Activated CD8-positive, alpha-beta memory T cell treated with anti-CD3 and anti-CD28 coated beads, Interleukin-2, amount 50 U/mL, for 24 hours (primary cell): ENCODE measurements around the gene DEDD2.

Experiments used
- DNase-seq: peaks from one replicate; pipeline ENCODE4 v3.0.0-alpha.2; 2020; ENCODE audit errors: extremely low read depth

DEDD2 gene

DNA sequence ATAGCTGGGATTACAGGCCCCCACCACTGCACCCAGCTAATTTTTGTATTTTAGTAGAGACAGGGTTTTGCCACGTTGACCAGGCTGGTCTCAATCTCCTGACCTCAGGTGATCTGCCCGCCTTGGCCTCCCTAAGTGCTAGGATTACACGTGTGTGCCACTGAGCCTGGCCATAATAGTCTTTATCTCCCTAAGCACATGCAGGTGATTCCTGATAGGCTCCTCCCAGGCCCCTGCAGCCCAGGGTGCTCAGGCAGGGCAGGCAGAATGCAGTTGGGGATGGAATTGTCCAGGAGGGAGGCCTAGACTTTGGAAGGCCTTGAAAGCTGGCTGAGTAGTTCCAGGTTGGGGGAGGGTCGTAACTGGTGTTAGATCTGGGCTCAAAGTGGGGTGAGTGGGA, 11.2 kb upstream of the DEDD2 start:
- no peak for DNase-seq

DNA sequence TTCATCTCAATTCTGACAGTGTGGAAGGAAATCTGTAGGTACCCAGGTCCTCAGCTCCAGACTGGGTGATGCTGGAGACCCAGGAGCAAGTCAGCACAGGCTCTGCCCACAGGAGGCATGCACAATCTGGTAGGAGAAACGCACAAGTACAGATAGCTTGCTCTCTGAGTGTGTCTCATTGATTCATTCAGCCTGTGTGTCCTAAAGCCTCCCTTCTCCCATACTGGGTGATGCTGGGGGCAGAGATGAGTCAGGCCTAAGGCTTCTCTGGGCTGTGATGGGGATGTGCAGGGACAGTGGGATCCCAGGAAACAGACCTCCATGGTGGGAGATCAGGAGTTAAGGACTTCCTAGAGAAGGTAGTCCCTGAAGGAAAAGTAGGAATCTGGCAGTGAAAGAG, 9.4 kb upstream of the DEDD2 start:
- no peak for DNase-seq

DNA sequence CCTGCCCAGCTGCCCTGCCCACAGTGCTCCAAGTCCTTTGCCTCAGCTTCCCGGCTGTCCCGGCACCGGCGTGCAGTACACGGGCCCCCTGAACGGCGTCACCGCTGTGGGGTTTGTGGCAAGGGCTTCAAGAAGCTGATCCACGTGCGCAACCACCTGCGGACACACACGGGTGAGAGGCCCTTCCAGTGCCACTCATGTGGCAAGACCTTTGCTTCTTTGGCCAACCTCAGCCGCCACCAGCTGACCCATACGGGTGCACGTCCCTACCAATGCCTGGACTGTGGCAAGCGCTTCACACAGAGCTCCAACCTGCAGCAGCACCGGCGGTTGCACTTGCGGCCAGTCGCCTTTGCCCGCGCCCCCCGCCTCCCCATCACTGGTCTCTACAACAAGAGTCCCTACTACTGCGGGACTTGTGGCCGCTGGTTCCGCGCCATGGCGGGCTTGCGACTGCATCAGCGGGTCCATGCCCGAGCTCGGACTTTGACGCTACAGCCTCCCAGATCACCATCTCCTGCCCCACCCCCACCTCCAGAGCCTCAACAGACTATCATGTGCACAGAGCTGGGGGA, 8.3 kb upstream of the DEDD2 start:
- DNase-seq: no peak

DNA sequence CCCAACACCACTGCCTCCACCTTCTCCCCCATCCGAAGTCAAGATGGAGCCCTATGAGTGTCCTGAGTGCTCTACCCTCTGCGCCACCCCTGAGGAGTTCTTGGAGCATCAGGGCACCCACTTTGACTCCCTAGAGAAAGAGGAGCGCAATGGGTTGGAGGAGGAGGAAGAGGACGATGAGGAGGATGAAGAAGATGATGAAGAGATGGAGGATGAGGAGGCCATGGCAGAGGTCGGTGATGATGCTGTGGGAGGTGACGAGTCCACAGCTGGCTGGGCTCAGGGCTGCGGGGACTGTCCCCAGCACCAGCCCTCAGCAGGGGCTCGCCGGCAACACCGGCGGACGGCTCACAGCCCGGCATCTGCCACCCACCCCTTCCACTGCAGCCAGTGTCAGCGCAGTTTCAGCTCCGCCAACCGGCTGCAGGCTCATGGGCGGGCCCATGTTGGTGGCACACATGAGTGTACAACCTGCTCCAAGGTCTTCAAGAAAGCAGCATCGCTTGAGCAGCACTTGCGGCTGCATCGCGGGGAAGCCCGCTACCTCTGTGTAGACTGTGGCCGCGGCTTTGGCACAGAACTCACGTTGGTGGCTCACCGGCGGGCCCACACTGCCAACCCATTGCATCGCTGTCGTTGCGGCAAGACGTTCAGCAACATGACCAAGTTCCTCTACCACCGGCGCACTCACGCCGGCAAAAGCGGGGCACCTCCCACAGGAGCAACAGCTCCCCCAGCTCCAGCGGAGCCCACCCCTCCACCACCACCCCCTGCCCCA, 7.7 kb upstream of the DEDD2 start:
- no peak for DNase-seq

DNA sequence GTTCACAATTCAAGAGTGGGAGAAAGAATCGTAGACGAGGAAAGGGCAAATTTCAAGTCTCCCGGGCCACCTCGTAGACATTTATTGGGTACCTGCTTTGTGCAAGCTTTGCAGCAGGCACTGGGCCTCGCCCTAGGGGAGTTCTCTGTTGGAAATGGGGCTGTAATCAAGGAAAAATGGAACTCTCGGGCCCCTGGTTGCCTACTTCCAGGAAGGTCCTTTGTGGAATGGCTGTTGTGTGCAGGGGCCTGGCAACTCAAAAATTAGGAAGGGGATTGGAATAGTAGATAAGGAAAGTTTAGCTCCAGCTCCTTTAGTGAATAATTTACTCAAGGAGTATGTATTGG, 3.2 kb upstream of the DEDD2 start:
- DNase-seq: no peak

DNA sequence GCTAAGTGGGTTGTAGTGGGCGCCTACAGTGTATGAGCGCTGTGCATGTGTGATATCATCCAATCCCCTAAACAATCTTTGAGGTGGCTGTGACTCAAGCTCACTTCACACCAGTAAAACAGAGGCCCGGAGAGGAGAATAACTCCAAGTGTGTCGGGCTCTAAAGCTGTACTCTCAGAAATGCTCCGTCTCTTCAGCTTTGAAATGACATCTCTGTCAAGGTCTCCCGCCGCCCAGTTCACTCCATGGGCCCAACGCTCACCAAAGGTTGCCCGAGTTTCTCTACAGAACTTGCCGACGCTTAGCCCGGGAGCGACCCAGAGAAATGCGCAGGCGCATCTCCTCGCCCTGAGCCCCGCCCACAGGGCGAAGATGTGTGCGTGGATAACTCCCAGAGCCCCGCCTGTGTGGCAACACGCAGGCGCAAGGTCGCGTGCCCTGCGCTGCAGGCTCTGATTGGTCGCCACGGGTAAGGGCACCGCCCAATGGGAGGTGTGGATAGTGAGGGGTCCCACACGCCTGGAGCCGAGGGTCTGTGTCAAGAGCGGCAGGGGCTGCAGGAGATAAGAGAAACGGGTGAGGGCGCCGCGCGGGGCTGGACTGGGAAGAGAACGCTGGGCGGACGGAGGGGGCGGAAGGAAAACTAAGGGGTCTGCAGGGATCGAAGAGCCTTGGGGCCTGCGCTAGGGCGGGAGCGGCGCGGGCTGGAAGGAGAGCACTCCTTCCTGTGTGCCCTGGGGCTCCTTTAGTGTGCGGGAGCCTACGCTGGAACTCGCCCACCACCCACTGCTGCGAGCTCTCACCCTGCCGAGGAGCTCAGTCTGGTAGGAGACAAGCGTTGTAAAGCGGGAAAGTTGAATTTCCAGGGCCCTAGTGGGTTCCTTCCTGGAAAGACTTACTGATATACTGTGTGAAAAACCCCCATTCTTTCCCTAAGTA, 2.6 kb upstream of the DEDD2 start, which contains the start of gene ZNF526:
TSS of gene ZNF526 (plus strand) at position 501 of the 939 bp plus-strand sequence. CDS start 4,092 bp downstream, outside the sequence.
- peak; percentile 90 for DNase-seq

DNA sequence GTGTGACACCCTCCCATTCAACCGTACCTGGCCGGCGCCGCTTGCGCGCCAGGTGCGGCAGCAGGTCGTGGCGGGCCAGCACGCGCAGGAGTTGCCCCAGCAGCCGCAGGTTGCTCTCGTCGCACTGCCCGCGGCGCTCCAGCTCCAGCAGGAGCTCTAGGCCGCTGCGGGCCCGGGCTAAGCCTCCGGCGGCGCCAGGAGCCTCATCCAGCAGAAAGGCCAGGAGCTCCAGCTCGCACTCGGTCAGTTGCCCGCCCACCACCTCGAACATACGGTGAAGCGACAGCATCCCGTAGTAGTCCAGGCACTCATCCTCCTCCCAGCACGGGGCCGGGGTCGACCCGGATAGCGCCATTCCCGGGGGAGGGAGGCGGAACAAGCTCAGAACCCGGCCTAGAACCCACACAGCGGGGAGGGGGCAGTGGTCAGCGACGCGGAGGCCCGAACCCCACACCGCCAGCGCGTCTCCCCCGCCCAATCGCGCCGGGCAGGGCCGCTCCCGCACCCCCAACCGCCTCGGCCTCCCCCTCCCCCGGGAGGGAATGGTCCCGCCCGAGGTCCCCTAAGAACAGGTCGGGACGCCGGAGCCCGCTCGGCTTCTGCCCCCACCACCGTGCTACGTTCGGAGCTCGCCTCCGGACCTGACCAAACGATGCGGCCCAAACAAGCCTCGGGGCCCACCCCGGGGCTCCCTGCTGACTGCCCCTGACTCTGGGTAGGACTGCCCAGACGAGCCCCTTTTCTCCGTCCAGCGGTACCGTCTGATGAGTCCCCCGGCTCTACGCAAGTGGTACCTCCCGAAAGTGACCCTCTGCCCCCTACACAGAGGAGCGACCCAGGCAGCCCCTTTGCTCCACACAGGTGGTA, 591 bp downstream of the DEDD2 start:
- DNase-seq: no peak

DNA sequence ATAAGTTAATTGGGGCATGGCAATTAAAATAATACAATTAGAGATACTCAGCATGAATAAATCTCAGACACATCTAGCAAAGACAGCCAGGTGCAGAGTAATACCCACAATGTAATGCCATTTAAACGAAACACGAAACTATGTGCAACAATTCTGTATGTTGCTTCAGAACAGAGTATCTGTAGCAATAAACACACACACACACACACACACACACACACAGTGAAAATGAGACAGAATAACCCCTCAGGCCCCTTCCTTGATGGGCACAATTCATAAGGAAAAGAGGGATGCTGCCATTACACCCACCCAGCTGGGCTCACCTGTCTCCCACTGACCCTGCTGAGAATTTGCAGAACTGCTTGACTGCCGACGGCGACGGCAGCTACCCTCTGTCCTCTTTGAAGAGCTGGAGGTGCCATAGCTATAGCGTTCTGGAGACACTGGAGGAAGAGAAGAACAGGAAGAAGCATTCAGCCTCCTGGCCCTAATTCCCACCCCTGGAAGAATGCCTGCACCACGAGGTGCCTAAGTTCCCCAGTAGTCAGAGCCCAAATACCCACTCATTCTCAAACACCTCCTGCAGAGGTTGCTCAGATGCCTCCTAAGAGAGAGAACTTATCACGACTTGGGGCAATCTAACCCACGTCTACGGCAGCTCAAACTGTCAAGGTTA, 2.5 kb downstream of the DEDD2 start:
- no peak for DNase-seq

DNA sequence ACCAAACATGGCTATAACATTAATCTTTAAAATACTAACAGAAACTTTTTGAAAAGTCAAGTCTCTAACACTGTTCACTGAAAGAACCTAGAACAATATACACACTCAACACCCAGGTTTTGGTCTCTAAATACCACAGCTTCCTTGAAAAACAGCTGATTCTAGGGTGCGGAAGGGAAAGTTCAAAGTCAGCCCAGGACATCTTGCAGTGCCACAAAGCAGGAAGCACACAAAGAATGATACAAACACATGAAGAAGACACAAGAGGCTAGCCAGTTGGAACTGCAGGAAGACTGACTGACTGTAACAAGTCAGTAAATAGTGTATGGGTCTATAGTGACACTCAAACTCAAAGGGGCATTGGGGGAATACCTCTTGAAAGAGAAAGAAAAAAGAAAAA, 4.6 kb downstream of the DEDD2 start:
- no peak for DNase-seq

DNA sequence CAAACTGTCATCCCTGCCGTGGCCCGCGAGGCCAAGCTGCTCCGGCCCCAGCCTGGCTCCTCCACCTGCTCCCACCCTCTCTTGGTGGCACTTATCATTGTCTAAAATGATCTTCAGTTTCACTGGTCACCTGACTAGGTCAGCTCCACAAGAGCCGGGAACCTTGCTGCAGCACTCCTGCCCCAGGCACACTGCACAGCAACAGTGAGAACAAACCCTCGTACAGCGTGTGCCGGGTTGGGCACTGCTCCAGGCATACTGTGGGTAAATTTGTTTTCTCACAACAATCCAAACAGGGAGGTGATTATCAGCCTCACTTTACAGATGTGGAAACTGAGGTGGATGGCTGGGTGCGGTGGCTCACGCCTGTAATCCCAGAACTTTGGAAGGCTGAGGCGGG, 8.9 kb downstream of the DEDD2 start:
- DNase-seq: no peak

DNA sequence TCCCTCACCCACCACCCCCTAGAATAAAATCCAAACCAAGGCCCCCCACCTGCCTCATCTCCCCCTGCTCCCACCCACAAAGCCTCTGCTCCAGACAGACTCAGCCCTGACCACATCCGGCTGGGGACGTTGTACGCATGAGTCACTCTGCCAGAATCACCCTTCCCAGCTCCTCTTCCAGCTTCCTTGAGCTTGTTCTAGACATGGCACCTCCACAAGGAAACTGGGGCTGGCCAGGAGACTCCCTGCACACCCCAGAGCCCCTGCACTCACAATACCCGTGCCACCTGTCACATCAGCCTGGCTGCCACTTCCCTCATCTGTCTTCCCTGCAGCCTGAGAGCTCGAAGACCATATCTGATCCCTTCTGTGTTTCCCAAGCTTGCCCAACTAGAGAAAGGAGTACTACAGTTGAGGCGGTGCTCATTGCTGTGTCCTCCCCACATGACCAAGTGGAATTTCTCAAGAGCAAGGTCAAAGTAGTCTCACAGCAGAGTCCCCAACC, 9.7 kb downstream of the DEDD2 start:
- no peak for DNase-seq

DNA sequence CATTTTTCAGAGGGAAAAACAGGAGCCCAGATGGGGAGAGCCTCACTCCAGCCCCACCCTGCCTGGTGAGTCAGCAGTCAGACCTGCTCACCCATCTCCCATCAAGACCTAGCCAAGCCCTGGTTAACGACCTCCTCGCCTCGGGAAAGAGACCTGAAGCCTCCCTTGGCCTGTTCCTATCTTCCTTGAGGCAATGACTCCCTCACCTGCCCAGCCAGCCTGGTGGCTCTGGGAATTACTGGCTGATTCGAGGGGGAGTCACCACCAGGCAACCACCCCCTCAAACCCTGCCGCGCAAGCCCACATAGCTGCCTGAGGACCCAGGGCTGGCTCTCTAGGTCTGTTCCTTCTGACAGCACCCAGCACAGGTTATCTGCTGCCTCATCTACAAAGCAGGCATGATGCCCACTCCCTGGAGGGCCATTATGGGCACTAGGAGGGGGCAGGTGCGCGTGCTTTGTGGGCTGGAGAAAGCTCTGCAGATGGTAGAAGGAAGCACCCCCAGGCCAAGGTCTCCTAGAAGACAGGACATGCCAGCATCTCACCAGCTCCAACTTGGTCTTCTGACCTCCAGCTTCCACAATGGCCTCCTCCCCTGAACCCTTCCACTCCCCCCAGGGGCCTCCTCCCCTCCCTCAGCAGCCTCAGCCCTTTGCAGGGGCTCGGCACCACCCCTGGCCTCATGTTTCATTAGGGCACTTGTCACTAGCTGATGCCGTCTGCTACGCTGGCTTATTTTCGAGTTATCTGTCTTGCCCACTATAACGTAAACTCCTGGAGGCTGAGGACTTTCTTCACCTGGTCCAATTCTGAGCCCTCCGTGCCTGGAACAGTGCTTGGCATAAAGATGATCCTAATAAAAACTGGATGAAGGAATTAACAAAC, 10.4 kb downstream of the DEDD2 start:
- no peak for DNase-seq

DNA sequence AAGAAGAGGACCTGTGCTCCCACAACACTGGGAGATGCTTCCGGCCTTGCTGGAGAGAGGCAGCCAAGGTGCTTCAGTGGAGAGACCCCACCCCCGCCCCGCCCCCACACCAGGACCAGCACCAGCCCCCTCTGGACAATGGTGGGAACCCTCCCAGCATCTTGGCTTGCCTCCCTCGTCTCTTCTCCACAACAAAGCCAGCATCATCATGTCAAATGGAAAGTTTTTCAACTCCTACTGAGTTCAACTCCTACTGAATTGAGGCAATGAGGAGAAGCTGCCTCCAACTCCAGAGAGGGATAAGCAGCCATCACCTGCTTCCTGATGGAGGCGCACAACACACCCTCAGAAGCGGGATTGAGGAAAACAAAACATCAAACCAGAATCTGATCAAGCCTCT, 12.8 kb downstream of the DEDD2 start:
- DNase-seq: no peak

DNA sequence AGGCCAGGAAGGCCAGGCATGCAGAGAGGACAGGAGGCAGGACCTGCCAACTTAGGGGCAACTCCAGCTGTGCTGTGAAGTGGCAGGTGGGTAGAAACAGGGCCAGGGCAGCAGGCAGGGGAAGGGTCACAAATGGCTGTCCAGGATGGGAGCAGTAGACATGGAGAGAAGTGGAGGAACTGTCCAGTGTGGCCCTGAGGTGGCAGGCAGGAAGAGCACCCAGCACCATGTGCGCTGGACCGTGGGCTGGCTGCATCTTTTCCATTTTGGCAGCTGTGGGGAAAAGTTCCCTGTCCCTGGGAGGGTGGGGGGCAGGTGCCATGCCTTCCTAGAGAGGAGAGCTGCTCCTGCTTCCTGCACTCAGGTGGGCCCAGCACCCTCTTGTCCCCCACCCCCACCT, 13.8 kb downstream of the DEDD2 start:
- no peak for DNase-seq

DNA sequence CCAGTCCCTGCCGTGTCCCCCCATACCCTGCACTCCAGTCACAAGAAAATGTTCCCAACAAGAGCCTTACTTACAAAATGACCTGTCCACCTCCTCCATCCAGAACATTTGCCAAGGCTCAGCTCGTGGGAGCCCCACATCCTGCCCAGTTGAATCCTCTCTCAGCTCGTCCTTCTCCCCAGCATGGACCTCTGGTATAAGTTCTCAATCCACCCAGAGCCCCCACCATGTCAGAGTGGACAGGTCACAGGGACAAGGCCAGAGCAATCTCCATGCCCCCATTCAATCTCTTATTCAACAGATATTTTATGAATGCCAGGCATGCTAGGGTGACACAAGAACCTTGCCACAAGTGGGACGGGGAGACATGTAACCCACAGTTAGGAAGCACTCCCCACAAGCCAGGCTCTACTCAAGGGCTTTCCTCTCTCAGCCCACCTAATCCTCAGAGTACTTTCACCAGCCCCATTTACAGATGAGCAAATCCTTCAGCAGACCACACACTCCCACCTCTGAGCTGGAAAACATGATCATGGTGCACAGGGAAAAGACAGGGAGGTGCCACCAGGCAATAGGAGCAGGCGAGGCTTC, 15.1 kb downstream of the DEDD2 start:
- DNase-seq: no peak

DNA sequence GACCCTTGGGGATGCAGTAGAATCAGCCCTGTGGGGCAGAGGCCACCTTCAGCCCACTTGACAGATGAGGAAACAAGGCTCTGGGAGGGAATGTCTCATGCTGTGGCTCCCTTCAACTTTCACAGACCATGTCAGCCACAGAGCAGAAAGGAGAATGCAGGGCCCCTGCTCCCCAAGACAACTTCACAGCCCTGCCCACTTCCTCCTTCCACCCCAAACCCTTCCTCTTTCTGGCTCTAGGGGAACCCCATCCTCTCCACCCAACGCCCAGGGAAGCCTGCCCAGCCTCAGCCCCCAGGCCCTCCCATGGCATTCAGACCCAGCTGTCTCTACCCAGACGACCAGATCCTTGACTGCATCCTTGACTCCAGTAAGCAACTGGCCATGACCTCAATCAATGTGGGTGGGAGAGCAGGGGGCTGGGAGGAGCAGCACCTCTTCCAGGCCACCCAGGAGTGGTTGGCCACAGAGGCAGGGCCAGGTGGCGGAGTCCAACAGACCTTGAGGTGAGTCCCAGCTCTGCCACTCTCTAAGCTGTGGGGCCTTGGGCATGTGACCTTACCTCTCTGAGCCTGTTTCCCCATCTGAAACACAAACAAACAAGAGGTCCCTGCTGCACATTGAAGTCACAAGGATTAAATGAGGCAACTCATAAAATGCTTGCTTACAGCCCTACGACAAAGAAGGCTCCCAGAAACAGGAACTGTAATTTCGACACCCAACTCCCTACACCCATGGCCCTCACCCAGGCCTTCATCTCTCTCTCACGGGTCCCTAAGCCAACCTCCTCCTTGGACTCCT, 15.8 kb downstream of the DEDD2 start:
- no peak for DNase-seq

DNA sequence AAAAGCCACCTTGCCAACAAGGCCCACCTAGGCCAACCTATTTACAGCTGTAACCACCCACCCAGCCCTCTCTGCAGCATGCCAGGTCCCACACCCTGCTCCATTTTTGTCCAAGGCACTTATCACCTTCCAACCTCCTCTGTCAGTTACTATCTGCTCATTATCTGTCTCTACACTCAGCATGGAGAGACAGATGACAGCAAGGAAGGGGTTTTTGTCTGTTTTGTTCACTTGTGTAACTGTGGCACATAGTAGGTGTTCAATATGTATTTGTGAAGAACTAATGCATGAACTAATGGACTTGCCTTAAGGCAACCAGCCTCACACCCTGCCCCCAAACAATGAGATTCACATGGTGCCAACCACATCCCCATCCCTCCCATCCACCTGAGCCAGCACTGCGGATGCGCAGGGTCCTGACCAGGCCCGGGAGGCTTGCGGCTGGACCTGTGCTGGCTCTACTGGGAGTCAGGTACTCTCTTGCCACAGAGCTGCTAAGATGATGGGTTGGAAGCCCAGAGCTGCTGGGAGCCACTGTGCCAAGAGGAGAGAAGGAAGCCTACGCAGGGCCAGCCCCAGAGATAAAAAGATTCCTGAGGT, 17.3 kb downstream of the DEDD2 start:
- DNase-seq: no peak

DNA sequence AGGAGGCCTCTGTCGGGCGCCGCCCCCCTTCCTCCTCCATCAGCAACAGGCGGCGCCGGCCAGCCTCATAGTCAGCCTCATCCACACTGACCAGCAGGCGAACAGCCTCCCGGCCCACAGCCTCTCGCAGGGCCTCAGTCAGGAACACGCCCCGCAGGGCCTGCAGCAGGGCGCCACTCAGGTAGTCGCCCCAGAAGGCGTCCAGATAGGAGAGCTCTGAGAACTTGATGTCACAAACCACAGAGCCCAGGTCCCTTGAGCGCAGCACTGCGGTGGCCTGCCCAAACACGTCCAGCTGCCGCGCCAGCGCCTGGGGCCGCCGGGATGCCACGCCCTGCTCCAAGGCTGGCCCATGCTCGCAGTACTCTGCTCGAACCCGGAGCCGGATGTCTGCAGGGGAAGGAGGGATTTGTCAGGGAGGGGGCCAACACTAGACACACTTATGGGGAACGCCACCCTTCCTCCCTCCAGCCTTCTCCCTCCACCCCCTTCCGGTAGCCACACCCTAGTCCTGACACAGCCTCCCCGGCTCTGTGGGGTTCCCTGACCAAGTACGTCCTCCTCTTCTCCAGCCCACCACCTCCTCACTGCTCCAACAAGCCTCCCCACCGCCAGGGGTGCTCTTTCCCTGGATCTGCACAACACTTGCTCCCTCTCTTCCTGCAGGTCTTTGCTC, 17.9 kb downstream of the DEDD2 start:
- no peak for DNase-seq
